Measurements from ENCODE around the gene TMCC1.

GRCh38 chr3:129749692-129750091 is 143.8 kb downstream of the TMCC1 start:
- TF ChIP-seq ISL1 (CRISPR knock-in tag; IDR thresholded peaks at IDR 0.05) (no peak), TSHZ2 (CRISPR knock-in tag; IDR thresholded peaks at IDR 0.05) (no peak), RARB (CRISPR knock-in tag; IDR thresholded peaks at IDR 0.05) (no peak)
